AG04449 (cell line): ENCODE data around the gene MPL.

Source experiments
- CTCF ChIA-PET: fragments of 350-600 bp; formaldehyde crosslinking; extraction: SDS; loops from one replicate; lab custom pipeline; 2021; ENCODE audit warnings: antibody characterized with exemption; lab: Yijun Ruan, JAX
- POLR2A ChIA-PET: fragments of 400-600, 350-600 bp; formaldehyde crosslinking; extraction: SDS; loops from one replicate; lab custom pipeline; 2020; ENCODE audit warnings: antibody characterized with exemption, inconsistent platforms; lab: Yijun Ruan, JAX
- DNase-seq: peaks from one replicate; pipeline ENCODE4 v3.0.0-alpha.2; 2010; ENCODE audit warnings: low read depth, low spot score
- H3K4me3 ChIP-seq: 2 replicates; pipeline ENCODE4 v1.5.1; 2011; ENCODE audit warnings: low read depth, mild to moderate bottlenecking, control low read depth, low read length
- TF ChIP-seq, protein P1 (sequence below): IDR thresholded peaks from one replicate; pipeline ENCODE4 v1.5.1; 2011; ENCODE audit warnings: mild to moderate bottlenecking, moderate library complexity, low read length, control low read depth, inconsistent platforms; ENCODE audit not compliant: insufficient read depth; ENCODE audit errors: missing control alignments

MPL gene

DNA sequence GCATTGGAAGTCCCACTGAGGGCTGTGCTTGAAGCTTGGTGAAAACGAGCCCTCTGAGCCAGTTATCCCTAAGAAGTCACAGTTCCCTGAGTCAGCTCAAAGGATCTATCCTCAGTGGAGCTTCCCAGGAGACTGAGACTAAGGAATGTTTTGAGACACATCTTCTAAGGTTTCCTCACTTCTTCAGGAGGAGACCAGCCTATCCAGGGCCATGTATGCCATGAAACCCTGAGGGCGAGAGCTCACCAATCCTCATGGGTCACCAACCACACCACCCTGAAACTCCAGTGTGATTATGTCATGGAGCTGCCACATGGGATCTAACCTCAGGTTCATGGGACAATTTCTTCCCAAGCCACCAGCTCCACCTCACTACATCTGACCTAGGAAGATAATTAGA, 44.4 kb upstream of the MPL start:
- POLR2A ChIA-PET, result no interaction called here
- TF ChIP-seq, protein P1, sequence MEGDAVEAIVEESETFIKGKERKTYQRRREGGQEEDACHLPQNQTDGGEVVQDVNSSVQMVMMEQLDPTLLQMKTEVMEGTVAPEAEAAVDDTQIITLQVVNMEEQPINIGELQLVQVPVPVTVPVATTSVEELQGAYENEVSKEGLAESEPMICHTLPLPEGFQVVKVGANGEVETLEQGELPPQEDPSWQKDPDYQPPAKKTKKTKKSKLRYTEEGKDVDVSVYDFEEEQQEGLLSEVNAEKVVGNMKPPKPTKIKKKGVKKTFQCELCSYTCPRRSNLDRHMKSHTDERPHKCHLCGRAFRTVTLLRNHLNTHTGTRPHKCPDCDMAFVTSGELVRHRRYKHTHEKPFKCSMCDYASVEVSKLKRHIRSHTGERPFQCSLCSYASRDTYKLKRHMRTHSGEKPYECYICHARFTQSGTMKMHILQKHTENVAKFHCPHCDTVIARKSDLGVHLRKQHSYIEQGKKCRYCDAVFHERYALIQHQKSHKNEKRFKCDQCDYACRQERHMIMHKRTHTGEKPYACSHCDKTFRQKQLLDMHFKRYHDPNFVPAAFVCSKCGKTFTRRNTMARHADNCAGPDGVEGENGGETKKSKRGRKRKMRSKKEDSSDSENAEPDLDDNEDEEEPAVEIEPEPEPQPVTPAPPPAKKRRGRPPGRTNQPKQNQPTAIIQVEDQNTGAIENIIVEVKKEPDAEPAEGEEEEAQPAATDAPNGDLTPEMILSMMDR, result no peak
- H3K4me3 ChIP-seq, result no peak overlapping the region
- DNase-seq, result no peak
- CTCF ChIA-PET, result interaction anchor here (1.0 kb wide), 1 partner anchor 23 kb away, joined by 3 read pairs; no protein-coding TSS in a partner anchor

DNA sequence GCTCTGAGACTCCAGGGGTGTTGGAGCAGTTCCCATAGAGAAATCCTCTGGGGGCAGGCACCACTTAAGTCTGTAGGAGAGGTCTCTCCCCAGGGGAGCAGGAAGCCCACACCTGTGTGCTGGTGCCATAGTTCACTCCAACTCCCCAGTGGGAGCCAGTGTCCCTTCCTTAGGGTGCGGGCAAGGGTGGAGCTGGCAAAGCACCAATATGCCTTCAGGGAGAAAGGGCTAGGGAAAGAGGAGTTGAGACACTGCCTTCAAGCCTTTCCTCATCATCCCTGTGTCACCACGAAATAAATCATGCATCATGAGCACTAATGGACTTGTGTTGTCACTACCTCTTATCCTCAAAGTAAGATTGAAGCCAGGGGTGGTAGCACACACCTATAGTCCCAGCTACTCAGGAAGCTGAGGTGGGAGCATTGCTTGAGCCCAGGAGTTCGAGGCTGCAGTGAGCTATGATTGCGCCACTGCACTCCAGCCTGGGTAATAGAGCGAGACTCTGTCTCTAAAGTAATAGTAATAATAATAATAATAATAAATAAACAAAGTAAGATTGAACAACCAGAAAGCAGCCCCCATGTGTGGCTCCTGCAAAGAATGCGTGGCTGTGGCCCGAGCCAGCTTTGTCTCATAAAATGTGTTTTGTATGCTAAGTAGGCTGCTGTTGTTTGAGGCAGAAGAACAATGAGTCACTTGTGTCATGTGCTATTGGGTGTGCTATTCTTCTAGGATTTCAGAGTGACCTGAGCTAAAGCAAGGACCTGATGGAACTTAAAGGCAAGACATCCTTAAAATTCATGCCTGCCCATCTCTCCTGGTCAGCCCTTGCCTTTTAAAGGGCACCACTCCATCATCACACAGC, 43.5 kb upstream of the MPL start:
- no peak for DNase-seq
- no peak overlapping the region for H3K4me3 ChIP-seq
- ChIA-PET POLR2A (no interaction called here), CTCF (interaction anchor here (1.0 kb wide), 1 partner anchor 23 kb away, joined by 3 read pairs; no protein-coding TSS in a partner anchor)
- TF ChIP-seq, protein P1, result no peak

DNA sequence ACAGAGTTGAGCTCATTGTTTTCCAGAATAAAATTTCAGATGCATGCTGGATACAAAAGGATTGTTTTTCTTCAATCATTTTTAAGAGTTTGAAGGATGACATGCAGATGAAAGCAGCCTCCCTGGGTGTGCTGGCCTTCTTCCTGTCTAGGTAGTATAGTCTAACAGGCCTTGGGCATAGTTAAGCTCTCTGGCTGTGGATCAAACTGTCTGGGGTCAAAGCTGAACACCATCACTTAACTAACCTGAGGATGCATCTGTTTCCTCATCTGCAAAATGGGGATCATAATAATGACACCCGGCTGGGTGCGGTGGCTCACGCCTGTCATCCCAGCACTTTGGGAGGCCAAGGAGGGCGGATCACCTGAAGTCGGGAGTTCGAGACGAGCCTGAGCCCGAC, 42.9 kb upstream of the MPL start:
- no peak overlapping the region for H3K4me3 ChIP-seq
- no peak for DNase-seq
- CTCF ChIA-PET, result no interaction called here
- POLR2A ChIA-PET, result no interaction called here
- TF ChIP-seq, protein P1, result no peak

DNA sequence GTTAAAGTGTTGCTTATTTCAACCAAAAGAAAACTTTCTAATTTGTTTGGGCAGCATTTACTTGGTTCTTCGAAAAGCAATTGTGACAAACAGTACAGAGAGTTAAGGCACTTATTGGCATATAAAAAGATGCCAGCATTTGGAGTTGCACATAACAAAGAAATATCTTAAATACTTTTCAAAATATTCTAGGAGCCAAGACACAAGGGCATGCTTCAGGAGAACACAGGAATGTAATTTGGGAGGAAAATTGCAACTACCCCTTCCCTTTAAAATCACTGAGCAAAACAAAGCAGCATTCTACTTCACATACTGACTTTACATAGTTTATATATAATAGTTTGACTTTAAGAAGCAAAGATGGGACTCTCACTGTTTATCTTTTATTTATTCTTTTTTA, 41.4 kb upstream of the MPL start:
- TF ChIP-seq, protein P1, result no peak
- CTCF ChIA-PET, result no interaction called here
- POLR2A ChIA-PET, result interaction anchor here (0.9 kb wide), 1 partner anchor 17 kb away, joined by 3 read pairs; no protein-coding TSS in a partner anchor

DNA sequence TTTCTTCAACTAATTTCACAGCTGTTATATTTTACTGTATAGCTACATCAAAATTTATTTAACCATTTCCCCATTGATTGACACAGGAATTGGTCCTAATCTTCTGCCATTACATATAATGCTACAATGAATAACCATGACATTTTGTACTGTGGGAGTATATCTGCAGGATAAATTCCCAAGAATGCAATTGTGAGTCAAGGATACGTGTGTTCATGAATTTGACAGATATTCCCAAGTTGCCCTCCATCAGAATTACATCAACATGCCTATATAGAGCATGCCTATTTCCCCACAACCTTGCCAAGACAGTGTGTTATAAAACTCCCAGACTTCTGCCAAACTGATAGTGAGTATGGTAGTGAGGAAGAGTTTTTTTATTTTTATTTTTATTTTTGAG, 39.6 kb upstream of the MPL start:
- DNase-seq, result no peak
- ChIA-PET POLR2A (interaction anchor here (0.7 kb wide), 1 partner anchor 10 kb away, joined by 3 read pairs; no protein-coding TSS in a partner anchor), CTCF (no interaction called here)
- H3K4me3 ChIP-seq, result no peak overlapping the region
- TF ChIP-seq, protein P1, result no peak

More for the DNA sequence above, 41.4 kb upstream of the MPL start:
- no peak overlapping the region for H3K4me3 ChIP-seq
- no peak for DNase-seq

DNA sequence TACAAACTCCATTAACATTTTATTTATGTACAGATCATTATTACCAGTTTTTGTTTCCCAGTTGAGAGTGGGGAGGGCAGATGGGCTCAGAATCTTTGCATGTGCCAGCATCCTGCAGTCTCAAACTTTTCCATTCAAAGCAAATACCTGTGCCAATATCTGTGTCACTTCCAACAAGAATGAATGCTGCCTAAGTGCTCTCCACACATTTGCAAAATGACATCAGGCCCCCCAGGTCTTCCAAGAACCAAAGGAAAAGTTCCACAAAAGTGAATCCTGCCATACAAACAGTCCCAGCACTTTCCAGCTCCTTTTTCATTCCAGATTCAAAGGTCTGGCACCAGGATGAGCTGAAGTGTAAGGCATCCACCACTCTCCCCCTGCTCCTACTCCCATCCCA, 38.5 kb upstream of the MPL start:
- DNase-seq, result no peak
- ChIA-PET CTCF (no interaction called here), POLR2A (no interaction called here)
- no peak overlapping the region for H3K4me3 ChIP-seq
- TF ChIP-seq, protein P1, result no peak
